ENCODE results near the gene RNF5.

GRCh38 chr6:32214126-32214525, 35.9 kb downstream of the RNF5 start:
- TF ChIP-seq CTCF (IDR thresholded peaks at IDR 0.05 in 8 of 11, conservative IDR thresholded peaks at IDR 0.05 in 3 of 11) (no peak), POLR2A (IDR thresholded peaks at IDR 0.05) (no peak), POLR2AphosphoS5 (IDR thresholded peaks at IDR 0.05) (no peak)
